ENCODE measurements around the gene PKN2.

- TF ChIP-seq POLR2AphosphoS5 (IDR thresholded peaks at IDR 0.05; ENCODE audit: borderline replicate concordance, low read depth, low read length) (no peak), EZH2 (IDR thresholded peaks at IDR 0.05) (no peak)
Observed at GRCh38 chr1:88883156-88883555, 199.1 kb downstream of the PKN2 start.

Measured in SK-N-MC (cell line).